ENCODE data around the gene ID4. TPM values are rescaled to one million over a fixed set of nuclear protein-coding genes. Genes with fewer than 3 reads are reported as not detected.

Gene ID4
- total and polyA plus RNA-seq, 2 of the 4 experiments (the other 2 are of a cell fraction), result 3.0 to 3.6 TPM

GRCh38 chr6:19791267-19791666 lies 45.9 kb upstream of the ID4 start:
- Histone ChIP-seq H2BK20ac (ENCODE audit: low read depth, low read length) (no peak overlapping the region), H3K9me3 (ENCODE audit: control insufficient read depth, insufficient read depth, low read length) (no peaks in the 10 kb centered on the region), H3K79me1 (ENCODE audit: low read depth in 1 of 2, low read length in 2 of 2) (no peaks in the 10 kb centered on the region), H3K4me3 (ENCODE audit: insufficient read depth, low read depth, low read length) (no peak overlapping the region), H4K5ac (ENCODE audit: low read depth, low read length) (no peak overlapping the region), H3K4me1 (ENCODE audit: control insufficient read depth, insufficient read depth, low read length) (peaks cover 8% of the 10 kb centered on the region), H3K27me3 (ENCODE audit: control insufficient read depth, insufficient read depth, low read length) (no peaks in the 10 kb centered on the region), H4K8ac (ENCODE audit: low read depth in 2 of 2, low read length in 2 of 2) (no peak overlapping the region), H3K18ac (ENCODE audit: low read depth, low read length) (no peak overlapping the region), H2AFZ (replicated peaks; ENCODE audit: low read length, poor library complexity) (no peak overlapping the region), H2BK15ac (ENCODE audit: low read depth, low read length) (no peak overlapping the region), H3K4me2 (ENCODE audit: low read depth, low read length) (no peak overlapping the region), H3K36me3 (ENCODE audit: control insufficient read depth, insufficient read depth, low read length) (no peaks in the 10 kb centered on the region), H2AK5ac (ENCODE audit: low read depth, low read length) (no peak overlapping the region), H3K56ac (ENCODE audit: extremely low read depth, insufficient read depth, low read length) (no peak overlapping the region), H4K20me1 (ENCODE audit: insufficient read depth, low read length) (no peaks in the 10 kb centered on the region), H2BK5ac (ENCODE audit: low read depth, low read length, poor library complexity, severe bottlenecking) (no peak overlapping the region), H3K9me1 (ENCODE audit: insufficient read depth, low read length) (peaks cover 3% of the 10 kb centered on the region; the same call in 1 of the 2 replicates), H3K14ac (replicated peaks; ENCODE audit: low read depth, low read length) (no peak overlapping the region), H4K91ac (ENCODE audit: insufficient read depth, low read depth, low read length) (no peak overlapping the region), H2AK9ac (replicated peaks; ENCODE audit: low read depth, low read length, poor library complexity) (no peak overlapping the region), H3K23ac (ENCODE audit: low read depth, low read length) (no peak overlapping the region), H2BK120ac (ENCODE audit: low read depth, low read length) (no peak overlapping the region), H3K27ac (ENCODE audit: insufficient read depth, low read length) (no peak overlapping the region), H3K4ac (ENCODE audit: low read depth, low read length) (no peak overlapping the region), H3K9ac (ENCODE audit: low read depth, low read length) (no peak overlapping the region)
- BruUV-seq (replicated peaks), result no TSS peak
- WGBS, 2 experiments (ENCODE audit: extremely low coverage in 2 of 2, insufficient read length in 1 of 2), result no CpG with 5 or more reads among the region's 2 CpGs
- ChIA-PET POLR2A (ENCODE audit: unreplicated experiment) (interaction anchor here (0.5 kb wide), 1 partner anchor 9 kb away, joined by 18 read pairs; no protein-coding TSS in a partner anchor), CTCF (no interaction called here)
- no peak for TF ChIP-seq NFE2L2 (IDR thresholded peaks at IDR 0.05; ENCODE audit: low read depth, low read length)
- TF ChIP-seq ELK1 (IDR thresholded peaks at IDR 0.05; ENCODE audit: borderline replicate concordance, low read depth, low read length), result no peak
- no peak for TF ChIP-seq BHLHE40 (IDR thresholded peaks at IDR 0.05; ENCODE audit: low read depth, low read length)
- TF ChIP-seq SMC3 (IDR thresholded peaks at IDR 0.05; ENCODE audit: low read depth, low read length), result no peak
- TF ChIP-seq RCOR1 (IDR thresholded peaks at IDR 0.05; ENCODE audit: insufficient replicate concordance, low read length), result no peak
- TF ChIP-seq CTCF (conservative IDR thresholded peaks at IDR 0.05; ENCODE audit: low read depth, low read length), result no peak
- no peak for TF ChIP-seq USF2 (IDR thresholded peaks at IDR 0.05; ENCODE audit: low read depth, low read length)
- TF ChIP-seq MAFK (IDR thresholded peaks at IDR 0.05; ENCODE audit: low read depth, low read length), result no peak
- no peak for TF ChIP-seq RFX5 (IDR thresholded peaks at IDR 0.05; ENCODE audit: low read depth, low read length)
- TF ChIP-seq MXI1 (IDR thresholded peaks at IDR 0.05; ENCODE audit: borderline replicate concordance, low read depth, low read length), result no peak
- in situ Hi-C loops (cut with MboI; ENCODE audit: low sequenced_read_pairs) (no loop called here), intact Hi-C loops (cut with micrococcal nuclease) (no loop called here), dilution Hi-C loops (cut with HindIII; ENCODE audit: low sequenced_read_pairs, unreplicated experiment) (no loop called here)
- no peak for ATAC-seq (ENCODE audit: low read depth)
- DNase-seq, result no peak
